ENCODE measurements around the gene IQSEC3.

Gene IQSEC3

DNA sequence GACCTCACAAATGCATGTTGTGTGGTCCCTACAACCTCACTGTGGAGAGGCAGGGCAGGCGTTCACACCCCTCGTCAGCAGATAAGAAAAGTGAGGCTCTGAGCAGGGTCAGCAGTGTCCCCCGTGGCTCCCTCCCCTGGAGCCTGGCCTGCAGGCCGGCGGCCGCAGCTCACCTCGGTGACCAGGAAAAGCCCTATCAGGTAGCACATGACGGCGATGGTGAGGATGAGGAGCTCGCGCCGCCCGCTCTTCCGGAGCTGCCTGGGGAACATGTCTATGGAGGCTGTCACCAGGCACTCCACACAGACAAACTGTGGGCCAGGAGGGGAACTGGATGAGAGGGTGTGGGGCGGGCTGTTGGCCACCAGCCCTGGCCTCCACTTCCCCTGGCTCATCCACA is 129.4 kb downstream of the IQSEC3 start:
- no peak for DNase-seq (ENCODE audit: low read depth in 2 of 3, low spot score in 2 of 3)

DNA sequence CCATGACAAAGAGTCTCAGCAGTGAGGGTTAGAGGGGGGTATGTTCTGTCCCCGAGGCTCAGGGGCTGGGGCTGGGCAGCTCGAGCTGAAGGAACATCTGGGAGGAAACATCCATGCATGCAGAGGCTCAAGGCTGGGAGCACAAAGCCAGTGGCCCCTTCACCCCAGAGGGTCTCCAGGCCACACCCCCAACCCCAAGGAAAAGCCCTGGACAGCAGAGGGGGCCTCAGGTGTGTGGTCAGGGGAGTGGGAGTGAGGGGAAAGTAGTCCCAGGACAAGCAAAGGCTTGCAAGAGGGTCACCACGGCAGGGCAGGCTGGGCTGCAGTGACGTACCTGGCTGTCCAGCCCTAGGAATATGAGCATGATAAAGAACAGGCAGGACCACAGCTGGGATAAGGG is 129.9 kb downstream of the IQSEC3 start:
- DNase-seq (ENCODE audit: low read depth in 2 of 3, low spot score in 2 of 3): no peak

DNA sequence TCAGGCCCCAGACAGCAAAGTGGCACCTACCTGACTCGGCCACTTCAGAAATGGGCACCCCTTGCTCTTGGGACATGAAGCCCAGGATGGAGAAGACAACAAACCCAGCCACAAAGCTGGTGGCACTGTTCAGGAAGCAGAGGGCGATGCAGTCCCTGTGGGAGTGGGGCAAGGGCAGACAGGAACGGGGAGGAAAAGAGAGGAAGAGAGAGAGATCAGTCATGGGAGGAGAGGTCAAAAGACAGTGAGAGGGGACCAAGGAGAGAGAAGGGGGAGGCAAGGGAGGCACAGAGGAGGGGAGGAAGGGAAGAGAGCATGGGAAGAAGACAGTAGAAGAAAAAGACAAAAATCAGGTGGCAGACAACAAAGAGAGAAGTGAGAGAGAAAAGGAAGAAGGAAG is 130.8 kb downstream of the IQSEC3 start:
- no peak for DNase-seq (ENCODE audit: low read depth in 2 of 3, low spot score in 2 of 3)

DNA sequence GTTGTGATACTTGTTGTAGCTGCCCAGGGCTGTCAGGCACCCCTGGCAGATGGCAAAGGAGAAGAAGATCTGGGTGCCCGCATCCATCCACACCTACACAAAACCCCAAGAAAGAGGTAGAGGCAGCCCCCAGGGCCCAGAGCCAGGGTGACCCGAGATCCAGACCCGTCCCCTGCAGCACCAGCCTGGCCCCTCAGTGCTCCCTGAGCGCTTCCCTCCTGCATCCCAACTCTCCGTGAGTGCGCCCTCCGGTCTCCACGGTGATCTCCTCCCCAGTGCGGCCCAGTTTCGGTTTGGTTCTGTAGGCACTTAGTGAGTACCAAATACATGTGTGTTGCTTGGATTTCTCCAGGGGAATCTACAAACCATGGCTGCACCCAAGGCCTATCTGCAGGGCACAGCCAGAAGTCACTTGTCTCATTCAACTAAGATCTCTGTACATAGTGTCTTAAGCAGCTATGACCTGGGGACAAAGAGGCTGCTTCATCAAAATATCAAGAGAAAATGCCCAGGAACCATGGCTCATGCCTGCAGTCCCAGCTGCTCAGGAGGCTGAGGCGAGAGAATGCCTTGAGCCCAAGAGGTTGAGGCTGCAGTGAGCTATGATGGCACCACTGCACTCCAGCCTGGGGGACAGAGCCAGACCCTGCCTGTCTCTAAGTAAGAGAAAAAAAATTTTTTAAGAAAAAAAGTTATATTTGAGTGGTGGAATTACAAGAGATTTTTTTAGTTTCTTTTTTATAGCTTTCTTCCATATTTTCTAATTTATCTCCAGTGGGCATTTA is 131.5 kb downstream of the IQSEC3 start:
- no peak for DNase-seq (ENCODE audit: low read depth in 2 of 3, low spot score in 2 of 3)

DNA sequence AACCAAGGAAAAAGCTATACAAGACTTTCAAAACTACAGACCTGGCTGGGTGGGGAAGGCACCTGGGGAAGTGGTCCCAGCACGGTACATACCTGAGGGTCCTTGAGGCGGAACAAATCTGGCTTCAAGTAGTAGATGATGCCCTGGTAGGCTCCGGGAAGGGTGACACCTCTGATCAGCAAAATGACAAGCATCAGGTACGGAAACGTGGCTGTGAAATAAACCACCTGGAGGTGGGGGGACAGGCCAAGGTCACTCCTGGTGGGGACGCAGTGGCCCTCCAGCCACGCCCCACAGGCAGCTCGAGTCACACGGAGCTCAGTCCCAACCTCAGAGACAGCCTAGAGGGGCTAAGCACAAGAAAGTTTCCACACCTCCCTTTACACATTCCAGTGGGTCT is 132.1 kb downstream of the IQSEC3 start:
- DNase-seq (ENCODE audit: low read depth in 2 of 3, low spot score in 2 of 3): no peak

DNA sequence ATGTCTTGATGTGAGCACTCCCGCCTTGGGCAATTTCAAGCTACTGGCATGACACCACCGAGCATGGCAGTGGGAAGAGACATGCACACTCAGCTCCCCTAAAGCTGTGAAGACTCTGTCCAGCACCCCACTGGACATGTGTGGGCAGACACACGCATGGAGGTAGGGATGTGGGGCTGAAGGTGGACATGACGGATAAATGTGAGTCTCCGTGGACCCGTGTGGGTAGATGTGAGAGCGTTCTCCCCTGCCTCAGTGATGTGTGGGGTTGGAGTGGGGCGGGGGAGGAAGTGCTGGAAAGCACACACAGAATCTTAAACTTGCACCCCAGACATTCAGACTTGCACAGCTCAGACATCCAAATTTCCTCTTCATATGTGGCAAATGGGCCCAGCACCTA is 134.8 kb downstream of the IQSEC3 start:
- no peak for DNase-seq (ENCODE audit: low read depth in 2 of 3, low spot score in 2 of 3)

DNA sequence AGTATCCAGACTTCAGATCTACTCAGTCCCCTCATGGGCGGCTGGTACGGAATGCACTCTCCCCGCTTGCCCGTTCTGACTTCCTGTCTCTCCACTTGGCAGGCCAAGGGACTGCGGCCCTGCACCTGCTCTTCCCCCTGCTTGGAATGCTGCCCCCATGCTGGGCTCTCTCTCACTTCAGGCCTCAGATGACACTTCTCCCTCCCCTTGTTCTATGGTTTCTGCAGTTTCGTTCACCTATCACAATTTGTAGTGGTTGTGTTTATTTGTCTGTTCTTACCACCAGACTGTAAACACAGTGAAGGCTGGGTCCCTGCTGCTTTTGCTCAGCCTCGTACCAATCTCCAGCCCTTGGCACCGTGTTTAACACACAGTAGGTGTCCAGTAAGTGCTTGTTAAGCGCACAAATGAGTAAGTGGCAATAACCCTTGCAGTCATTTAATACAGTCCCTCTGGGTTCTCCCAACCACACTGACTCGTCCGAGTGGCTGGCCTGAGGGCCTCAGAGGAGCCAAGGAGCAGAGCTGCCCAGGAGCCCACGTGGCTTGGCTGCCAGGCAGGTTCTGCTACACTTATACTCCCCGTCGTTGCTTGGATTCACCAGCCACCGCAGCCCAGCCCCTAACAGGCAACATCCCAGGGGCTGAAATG is 135.6 kb downstream of the IQSEC3 start:
- DNase-seq (ENCODE audit: low read depth in 2 of 3, low spot score in 2 of 3): no peak

DNA sequence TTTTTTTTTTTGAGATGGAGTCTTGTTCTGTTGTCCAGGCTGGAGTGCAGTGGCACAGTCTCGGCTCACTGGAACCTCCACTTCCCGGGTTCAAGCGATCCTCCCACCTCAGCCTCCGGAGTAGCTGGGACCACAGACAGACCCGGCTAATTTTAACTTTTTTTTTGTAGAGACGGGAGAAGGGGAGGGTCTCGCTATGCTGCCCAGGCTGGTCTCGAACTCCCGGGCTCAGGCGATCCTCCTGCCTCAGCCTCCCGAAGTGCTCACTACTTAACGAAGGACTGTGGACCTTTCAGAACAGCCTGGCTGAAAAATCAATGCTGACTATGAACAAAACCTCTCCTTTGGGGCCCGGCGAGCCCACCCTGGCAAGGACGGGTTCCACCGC is 136.5 kb downstream of the IQSEC3 start:
- DNase-seq (ENCODE audit: low read depth in 2 of 3, low spot score in 2 of 3): no peak

DNA sequence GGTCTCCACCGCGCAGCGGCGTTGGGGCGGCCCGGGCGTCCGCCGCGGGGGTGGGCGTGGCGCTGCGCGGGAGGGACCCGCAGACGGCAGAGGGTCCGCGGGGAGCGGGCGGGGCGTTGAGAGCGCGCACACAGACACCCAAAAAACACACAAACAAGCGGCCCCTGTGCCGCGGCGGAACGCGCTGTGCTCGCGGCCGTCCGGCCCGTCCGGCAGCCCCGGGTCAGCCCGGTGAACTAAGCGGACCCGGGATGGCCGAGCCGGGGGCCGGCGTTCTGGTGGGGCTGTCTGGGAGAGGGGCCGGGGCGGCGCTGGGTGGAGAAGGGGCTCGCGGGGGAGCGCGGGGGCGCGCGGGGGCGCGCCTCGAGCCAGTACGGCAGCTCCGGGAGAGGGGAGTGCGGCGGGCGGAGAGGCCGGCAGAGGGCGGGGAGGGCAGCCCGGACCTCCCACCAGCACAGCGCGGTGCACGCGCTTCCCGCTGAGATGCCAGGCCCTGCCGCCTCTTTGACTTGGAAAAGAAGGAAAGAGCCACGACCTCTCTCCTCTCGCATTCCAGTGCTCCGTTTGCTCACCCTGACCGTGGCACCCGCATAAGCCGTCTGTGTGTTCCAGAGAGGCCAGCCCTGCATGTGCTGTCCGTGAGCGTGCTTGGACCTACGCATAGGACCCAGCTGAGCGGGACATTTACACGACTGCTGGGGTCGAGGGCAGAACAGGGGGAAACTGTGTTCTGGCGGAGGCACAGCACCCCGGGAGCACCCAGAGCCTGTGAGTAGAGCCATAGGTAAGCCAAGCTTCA is 137.1 kb downstream of the IQSEC3 start:
- DNase-seq (ENCODE audit: low read depth in 2 of 3, low spot score in 2 of 3): no peak

DNA sequence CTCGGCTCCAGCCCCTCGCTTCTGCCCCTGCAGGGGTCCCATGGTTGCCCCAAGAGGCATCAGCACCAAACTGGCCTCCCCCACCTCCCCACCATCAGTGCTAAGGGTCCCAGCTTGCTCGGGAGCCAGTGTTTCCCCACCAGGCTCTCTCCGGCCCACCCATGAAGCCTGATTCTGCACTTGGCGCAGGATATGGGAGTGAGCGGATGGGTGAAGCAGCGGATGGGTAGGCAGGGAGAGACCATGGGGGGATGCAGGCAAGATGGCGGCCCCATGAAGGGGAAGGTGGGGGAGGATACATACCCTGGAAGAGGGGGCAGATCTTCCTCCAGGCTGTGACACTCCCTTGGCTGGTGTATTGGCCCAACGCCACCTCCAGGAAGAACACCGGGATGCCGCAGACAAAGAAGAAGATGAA is 137.7 kb downstream of the IQSEC3 start:
- no peak for DNase-seq (ENCODE audit: low read depth in 2 of 3, low spot score in 2 of 3)

DNA sequence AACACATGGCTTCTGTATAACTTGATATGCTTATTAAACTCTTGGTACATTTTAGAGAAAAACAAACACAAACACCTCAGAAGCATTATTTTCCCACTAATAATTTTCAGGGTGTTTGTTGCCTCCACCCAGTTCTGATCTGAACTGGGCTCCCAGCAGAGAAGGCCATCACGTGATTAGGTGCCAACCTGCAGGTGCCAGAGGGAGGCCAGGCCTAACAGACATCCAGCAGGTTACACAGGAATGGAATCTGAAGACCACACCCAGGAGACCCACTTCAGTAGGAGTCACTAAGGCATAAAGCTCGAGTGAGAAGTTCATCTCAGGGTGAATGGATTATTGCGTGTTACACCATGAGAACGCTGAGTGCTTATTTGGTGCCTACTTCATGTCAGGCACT is 138.5 kb downstream of the IQSEC3 start:
- DNase-seq (ENCODE audit: low read depth in 2 of 3, low spot score in 2 of 3): no peak

DNA sequence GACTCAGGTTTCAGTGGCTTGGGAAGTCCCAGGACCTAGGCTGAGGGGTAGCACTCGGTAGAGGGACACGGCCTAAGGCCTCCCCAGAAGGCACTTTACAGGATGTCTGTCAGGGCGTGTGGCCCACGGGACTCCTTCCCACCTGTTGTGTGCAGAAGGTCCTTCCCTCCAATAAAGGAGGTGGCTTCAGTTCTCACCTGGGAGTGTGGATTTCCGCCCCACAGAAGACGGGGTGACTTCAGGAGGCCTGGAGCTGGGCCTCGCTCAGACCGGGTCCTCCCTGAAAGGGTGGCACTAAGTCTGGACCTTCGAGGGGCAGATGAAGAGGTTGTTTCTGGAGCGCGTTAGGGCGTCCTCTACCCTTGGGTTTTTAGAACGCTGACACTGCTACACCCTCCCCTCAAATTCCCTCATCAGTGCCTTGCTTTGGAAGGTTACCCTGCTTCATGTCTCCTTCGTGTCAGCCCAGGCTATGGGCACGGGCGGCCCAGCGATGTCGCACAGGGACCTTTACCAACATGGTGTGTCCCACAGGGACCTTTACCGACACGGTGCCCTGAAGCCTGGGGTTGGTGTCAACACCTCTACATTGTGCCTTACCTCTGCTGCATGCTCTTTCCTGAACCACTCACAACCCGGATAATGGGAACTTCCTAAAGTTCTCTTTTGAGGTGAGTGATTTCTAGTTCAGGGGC is 140.3 kb downstream of the IQSEC3 start:
- DNase-seq (ENCODE audit: low read depth in 2 of 3, low spot score in 2 of 3): no peak

DNA sequence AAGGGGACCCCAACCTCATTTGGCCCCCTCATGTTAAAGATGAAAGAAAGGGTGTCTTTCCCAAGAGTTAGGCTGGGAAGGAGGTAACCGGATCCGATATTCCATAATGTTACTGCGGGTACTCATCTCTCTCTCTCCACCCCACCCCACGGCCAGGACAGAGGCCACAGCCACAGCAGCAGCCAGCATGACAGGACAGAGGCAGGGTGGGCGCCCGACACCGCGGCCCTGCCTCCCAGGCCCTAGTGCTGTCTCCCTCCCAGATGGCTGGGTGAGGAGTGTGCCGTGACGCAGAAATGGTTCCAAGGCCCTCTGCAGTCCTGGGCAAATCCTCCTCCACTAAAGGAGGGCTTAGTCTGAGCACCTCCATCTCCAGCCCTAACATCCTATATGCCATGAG is 141.2 kb downstream of the IQSEC3 start:
- no peak for DNase-seq (ENCODE audit: low read depth in 2 of 3, low spot score in 2 of 3)

DNA sequence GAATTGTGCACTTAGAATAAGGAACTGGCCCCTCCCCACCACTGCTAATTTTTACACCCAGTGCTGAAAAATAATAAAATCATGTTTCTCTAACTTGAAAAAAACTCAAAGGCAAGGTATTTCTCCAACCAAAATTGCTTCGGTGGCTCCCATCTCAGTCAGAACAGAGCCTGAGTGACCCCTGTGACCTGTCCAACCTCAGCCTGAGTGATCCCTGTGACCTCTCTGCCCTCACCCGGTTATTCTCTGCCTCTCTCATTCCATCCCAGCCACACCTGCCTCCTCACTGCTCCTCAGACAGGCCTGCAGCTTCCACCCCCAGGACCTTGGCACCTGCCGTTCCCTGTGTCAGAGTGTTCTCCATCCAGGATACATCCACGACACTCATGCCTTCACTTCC is 142.2 kb downstream of the IQSEC3 start:
- DNase-seq (ENCODE audit: low read depth in 2 of 3, low spot score in 2 of 3): no peak

DNA sequence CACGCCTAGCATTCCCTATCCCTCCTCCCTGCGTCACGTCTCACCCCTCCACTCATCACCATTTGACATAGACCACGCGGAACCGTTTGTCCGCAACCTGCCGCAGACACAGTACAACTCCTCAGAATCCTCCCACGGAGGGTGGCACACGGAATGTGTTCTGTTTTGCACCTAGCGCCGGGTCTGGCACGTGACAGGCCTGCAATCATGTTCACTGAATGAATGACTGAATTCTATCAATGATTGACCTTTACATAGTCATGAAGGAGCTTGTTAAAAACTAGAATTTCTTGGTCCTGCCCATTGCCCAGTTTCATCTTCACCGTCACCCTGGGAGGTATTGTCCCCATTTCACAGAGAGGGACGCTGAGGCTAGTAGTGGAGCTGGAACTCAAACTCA is 142.7 kb downstream of the IQSEC3 start:
- no peak for DNase-seq (ENCODE audit: low read depth in 2 of 3, low spot score in 2 of 3)

DNA sequence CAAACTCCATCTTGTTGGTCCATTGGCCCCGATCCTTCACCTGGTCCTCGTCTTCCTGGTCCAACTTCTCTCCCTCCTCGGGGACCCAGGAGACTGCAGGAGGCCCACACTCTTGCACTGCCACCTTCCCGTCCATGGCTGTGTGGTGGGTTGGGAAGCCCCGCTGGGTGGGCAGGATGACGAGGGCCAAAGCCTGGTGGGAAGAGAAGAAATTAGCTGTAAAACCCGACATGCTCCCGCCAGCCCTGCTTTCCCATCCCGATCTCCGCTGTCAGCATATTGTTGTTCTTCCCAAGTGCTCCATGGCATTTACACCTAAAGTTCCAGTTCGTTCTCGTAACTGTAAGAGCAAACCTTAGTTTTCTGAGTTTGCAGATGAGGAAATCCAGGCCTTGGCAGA is 143.3 kb downstream of the IQSEC3 start:
- no peak for DNase-seq (ENCODE audit: low read depth in 2 of 3, low spot score in 2 of 3)

DNA sequence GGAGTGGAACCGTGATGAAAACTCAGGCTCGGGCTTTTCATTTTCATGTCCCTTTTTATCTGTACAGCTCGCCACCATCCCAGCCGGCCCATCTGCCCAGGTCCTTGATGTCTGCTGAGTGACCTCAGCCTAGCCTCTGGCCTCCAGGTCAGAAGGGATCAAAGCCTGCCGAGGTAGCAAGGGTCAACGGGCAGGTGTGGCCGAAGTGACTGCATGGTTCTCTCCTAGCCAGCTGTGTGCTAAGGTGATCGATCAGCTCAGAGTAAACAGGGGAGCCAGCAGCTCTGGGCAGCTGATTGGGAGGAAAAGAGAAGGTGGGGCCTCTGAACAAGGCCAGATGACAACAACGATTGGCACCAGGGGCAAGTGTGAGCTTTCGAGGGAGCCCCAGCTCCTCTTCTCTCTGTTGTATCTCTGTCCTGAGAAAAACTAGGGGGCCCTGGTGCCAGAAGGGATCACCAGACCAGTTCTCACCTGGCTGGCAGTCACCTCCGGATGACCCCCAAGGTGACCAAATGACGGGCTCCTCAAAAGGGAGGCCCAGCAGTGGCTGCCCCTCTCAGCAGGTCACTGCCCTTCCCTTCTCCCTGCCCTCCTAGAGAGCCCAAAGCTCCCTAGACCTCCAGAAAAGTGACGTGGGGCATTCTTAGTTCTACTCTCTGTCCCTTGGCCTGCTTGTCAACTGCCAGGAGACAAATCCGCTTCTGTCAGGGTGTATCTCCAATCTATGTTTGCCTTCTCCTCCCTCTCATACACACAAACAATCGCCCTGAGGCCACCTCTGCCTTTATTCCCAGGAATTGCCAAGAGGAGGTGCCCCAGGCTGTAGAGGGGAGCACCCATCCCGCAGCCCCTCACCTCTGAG is 143.9 kb downstream of the IQSEC3 start:
- DNase-seq (ENCODE audit: low read depth in 2 of 3, low spot score in 2 of 3): no peak

DNA sequence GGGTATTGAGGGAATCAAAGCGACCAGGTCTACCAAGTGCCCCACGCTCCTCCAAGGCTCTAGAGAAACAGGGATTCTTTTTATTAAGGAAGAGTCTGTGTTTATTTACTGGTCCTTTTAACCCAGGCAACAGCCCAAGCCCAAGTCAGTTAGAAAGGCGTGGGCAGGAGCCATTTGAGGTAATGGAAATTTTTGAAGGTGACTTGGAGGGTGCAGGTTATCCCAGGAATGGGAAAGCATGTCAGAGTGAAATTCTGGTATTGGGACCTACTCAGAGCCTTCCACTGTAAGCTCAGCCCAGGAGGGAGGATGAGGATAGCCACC is 144.5 kb downstream of the IQSEC3 start:
- no peak for DNase-seq (ENCODE audit: low read depth in 2 of 3, low spot score in 2 of 3)

DNA sequence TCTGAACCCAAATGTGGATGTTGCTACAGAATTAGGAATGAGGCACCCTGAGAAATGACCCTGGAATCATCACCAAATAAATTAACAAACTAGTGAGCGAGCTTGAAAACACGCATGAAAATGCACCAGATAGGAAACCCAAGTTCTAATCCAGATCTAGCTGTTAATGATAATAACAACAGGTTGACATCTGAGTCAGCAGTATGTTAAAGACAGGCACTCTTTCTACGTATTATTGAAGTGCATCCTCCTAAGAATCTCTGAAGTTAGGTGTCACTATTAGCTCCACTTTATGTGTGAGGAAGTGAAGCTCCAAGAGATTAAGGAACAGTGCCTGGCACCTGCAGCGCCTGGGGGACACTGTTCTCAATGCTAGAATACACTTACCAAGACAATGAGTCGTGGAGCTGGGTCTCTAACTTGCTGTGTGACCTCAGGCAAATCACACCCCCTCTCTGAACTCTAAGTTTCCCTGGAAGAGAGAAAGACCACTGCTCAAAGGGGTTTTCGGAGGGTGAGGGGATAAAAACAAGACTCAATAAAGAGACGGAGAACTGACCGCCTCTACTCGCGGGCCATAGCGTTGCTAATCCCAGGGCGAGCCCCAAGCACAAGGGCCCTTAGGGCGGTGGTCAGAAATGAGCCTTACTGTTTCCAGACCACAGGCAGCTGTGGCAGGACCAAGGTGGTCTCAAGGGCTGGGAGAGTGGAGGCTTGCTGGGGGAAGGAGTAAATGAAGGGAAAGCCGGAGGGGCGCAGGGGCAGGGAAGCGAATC is 145.3 kb downstream of the IQSEC3 start:
- no peak for DNase-seq (ENCODE audit: low read depth in 2 of 3, low spot score in 2 of 3)

DNA sequence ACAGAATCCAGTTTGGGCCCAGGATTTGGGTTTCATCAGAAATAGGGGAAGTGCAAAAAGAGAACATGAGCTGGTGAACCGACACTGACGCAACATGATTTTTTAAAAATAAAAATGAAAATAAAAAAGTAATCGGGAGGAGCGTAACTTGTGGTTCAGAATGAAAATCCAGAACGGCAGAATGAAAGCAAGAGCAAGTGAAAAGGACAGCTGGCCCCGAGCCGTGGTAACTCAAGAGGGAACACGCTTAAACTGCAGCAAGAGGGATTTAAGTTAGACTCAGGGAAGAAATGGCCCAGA is 145.8 kb downstream of the IQSEC3 start:
- DNase-seq (ENCODE audit: low read depth in 2 of 3, low spot score in 2 of 3): no peak

Measured in activated CD8-positive, alpha-beta memory T cell treated with anti-CD3 and anti-CD28 coated beads for 48 hours (primary cell).